ENCODE measurements around the gene C14orf119.
A peak's percentile ranks its signal among the peaks of the same experiment; 100 is the strongest.
"Not testable (repeated sequence)": the region's sequence is repeated elsewhere in the genome, so short reads cannot be mapped to it uniquely, and the experiment has no call there.

The C14orf119 gene

GRCh38 chr14:23108169-23108568, 12.9 kb downstream of the C14orf119 start:
- not testable (repeated sequence) for DNase-seq (ENCODE audit: low read depth in 1 of 2, low spot score in 1 of 2)

- DNase-seq (ENCODE audit: low read depth in 1 of 2, low spot score in 1 of 2): no peak
These were observed 14.5 kb downstream of the C14orf119 start for GRCh38 chr14:23109769-23110168.

GRCh38 chr14:23110579-23111365, 15.5 kb downstream of the C14orf119 start:
- no peak for DNase-seq (ENCODE audit: low read depth in 1 of 2, low spot score in 1 of 2)

GRCh38 chr14:23112359-23113178, 17.3 kb downstream of the C14orf119 start:
- no peak for DNase-seq (ENCODE audit: low read depth in 1 of 2, low spot score in 1 of 2)

- no peak for DNase-seq (ENCODE audit: low read depth in 1 of 2, low spot score in 1 of 2)
These were observed 18.3 kb downstream of the C14orf119 start for GRCh38 chr14:23113431-23114119.

- DNase-seq (ENCODE audit: low read depth in 1 of 2, low spot score in 1 of 2): no peak
These were observed 18.8 kb downstream of the C14orf119 start for GRCh38 chr14:23114120-23114458.

GRCh38 chr14:23114669-23115038, 19.3 kb downstream of the C14orf119 start:
- DNase-seq (ENCODE audit: low read depth in 1 of 2, low spot score in 1 of 2): no peak

- DNase-seq (ENCODE audit: low read depth in 1 of 2, low spot score in 1 of 2): no peak
These were observed 19.9 kb downstream of the C14orf119 start for GRCh38 chr14:23115039-23115731.

GRCh38 chr14:23115918-23116317, 20.6 kb downstream of the C14orf119 start:
- DNase-seq (ENCODE audit: low read depth in 1 of 2, low spot score in 1 of 2): no peak

GRCh38 chr14:23117371-23118020, 22.2 kb downstream of the C14orf119 start:
- DNase-seq (ENCODE audit: low read depth in 1 of 2, low spot score in 1 of 2): no peak

GRCh38 chr14:23118506-23119362, 23.4 kb downstream of the C14orf119 start, which contains the start of gene CEBPE:
Gene CEBPE, minus strand, starts transcription at chr14:23119255. Its CDS starts 164 bp downstream, at chr14:23119091.
- DNase-seq (ENCODE audit: low read depth in 1 of 2, low spot score in 1 of 2): no peak

- DNase-seq (ENCODE audit: low read depth in 1 of 2, low spot score in 1 of 2): peak in 1 of 2 donors; percentile 12
These were observed 24.3 kb downstream of the C14orf119 start for GRCh38 chr14:23119363-23120327.

- DNase-seq (ENCODE audit: low read depth in 1 of 2, low spot score in 1 of 2): peak; percentile 48 to 60
These were observed 25.4 kb downstream of the C14orf119 start for GRCh38 chr14:23120541-23121251.

- no peak for DNase-seq (ENCODE audit: low read depth in 1 of 2, low spot score in 1 of 2)
These were observed 26.1 kb downstream of the C14orf119 start for GRCh38 chr14:23121361-23121771.

GRCh38 chr14:23122086-23122485, 26.8 kb downstream of the C14orf119 start:
- no peak for DNase-seq (ENCODE audit: low read depth in 1 of 2, low spot score in 1 of 2)

- DNase-seq (ENCODE audit: low read depth in 1 of 2, low spot score in 1 of 2): no peak
These were observed 28.1 kb downstream of the C14orf119 start for GRCh38 chr14:23123419-23123818.

- DNase-seq (ENCODE audit: low read depth in 1 of 2, low spot score in 1 of 2): no peak
These were observed 29.1 kb downstream of the C14orf119 start for GRCh38 chr14:23124337-23124954.
